GM23338 (cell line): Measurements from ENCODE around the gene LAMB1. TPM values are rescaled to one million over a fixed set of nuclear protein-coding genes. Genes with fewer than 3 reads are reported as not detected.
"Not testable (repeated sequence)": the region's sequence is repeated elsewhere in the genome, so short reads cannot be mapped to it uniquely, and the experiment has no call there.

Experiments
- ATAC-seq: fragments of 200-7000 bp; cut with Tn5 transposase; 3 replicates; pipeline ENCODE4 v1.9.1; 2020
- DNase-seq: peaks from one replicate; pipeline ENCODE4 v3.0.0-alpha.2; 2015; ENCODE audit warnings: low spot score
- H2AFZ ChIP-seq: fragments of 200-600 bp; sonication (generic); 2 replicates; pipeline ENCODE4 v1.8.0; 2016; ENCODE audit warnings: antibody characterized with exemption, mild to moderate bottlenecking, moderate library complexity
- H3F3A ChIP-seq: fragments of 200-600 bp; sonication (generic); replicated peaks from 2 replicates; pipeline ENCODE4 v1.8.0; 2017; ENCODE audit warnings: antibody characterized with exemption, mixed run types, low read depth
- H3K27ac ChIP-seq: fragments of 200-600 bp; sonication (generic); 2 replicates; pipeline ENCODE4 v1.6.1; 2016; ENCODE audit warnings: low read depth
- H3K27me3 ChIP-seq: fragments of 200-600 bp; sonication (generic); 2 replicates; pipeline ENCODE4 v1.8.0; 2016; ENCODE audit warnings: mild to moderate bottlenecking, mixed run types, moderate library complexity; ENCODE audit not compliant: insufficient read depth
- H3K36me3 ChIP-seq: fragments of 200-600 bp; sonication (generic); 2 replicates; pipeline ENCODE4 v1.8.0; 2016; ENCODE audit warnings: mild to moderate bottlenecking; ENCODE audit not compliant: insufficient read depth
- H3K4me1 ChIP-seq: fragments of 200-600 bp; sonication (generic); 2 replicates; pipeline ENCODE4 v1.8.0; 2016; ENCODE audit warnings: mild to moderate bottlenecking, moderate library complexity; ENCODE audit not compliant: insufficient read depth
- H3K4me2 ChIP-seq: fragments of 200-600 bp; sonication (generic); 2 replicates; pipeline ENCODE4 v1.7.1; 2017; ENCODE audit warnings: mixed run types
- H3K4me3 ChIP-seq: fragments of 200-600 bp; sonication (generic); 2 replicates; pipeline ENCODE4 v1.6.1; 2016; ENCODE audit warnings: mixed run types
- H3K79me2 ChIP-seq: fragments of 200-600 bp; sonication (generic); replicated peaks from 2 replicates; pipeline ENCODE4 v1.8.0; 2017; ENCODE audit warnings: mild to moderate bottlenecking; ENCODE audit not compliant: insufficient read depth
- H3K9me2 ChIP-seq: fragments of 200-600 bp; sonication (generic); 2 replicates; pipeline ENCODE4 v1.8.0; 2017; ENCODE audit not compliant: insufficient read depth
- H4K20me1 ChIP-seq: fragments of 200-600 bp; sonication (generic); replicated peaks from 2 replicates; pipeline ENCODE4 v1.8.0; 2017; ENCODE audit warnings: mild to moderate bottlenecking; ENCODE audit not compliant: insufficient read depth
- H3K27ac Mint-ChIP-seq: 2 replicates; pipeline ENCODE4 v1.8.0; 2020; ENCODE audit warnings: inconsistent platforms, mild to moderate bottlenecking, moderate library complexity, mixed read lengths
- H3K27me3 Mint-ChIP-seq: 3 replicates; pipeline ENCODE4 v1.8.0; 2022; ENCODE audit warnings: low read depth, mild to moderate bottlenecking, moderate library complexity, mixed read lengths, inconsistent platforms; ENCODE audit not compliant: insufficient read depth, poor library complexity
- H3K36me3 Mint-ChIP-seq: 3 replicates; pipeline ENCODE4 v1.8.0; 2021; ENCODE audit warnings: low read depth, mild to moderate bottlenecking, inconsistent platforms, moderate library complexity, mixed read lengths
- H3K4me1 Mint-ChIP-seq: 3 replicates; pipeline ENCODE4 v1.8.0; 2020; ENCODE audit warnings: mild to moderate bottlenecking, inconsistent platforms, mixed read lengths
- H3K4me3 Mint-ChIP-seq: 3 replicates; pipeline ENCODE4 v1.8.0; 2021; ENCODE audit warnings: moderate library complexity, mild to moderate bottlenecking, inconsistent platforms, mixed read lengths
- H3K9me3 Mint-ChIP-seq: 3 replicates; pipeline ENCODE4 v1.8.0; 2020; ENCODE audit warnings: moderate library complexity, mild to moderate bottlenecking, inconsistent platforms, mixed read lengths
- CREB1 ChIP-seq: fragments of 250-450 bp; sonication (Bioruptor Pico); IDR thresholded peaks from 2 replicates; pipeline ENCODE4 v1.5.0; 2020; ENCODE audit warnings: low read depth, mild to moderate bottlenecking, moderate library complexity
- CTCF ChIP-seq, 2 experiments: fragments of 200-600 bp in 1 of 2; sonication (generic) in 1 of 2; conservative IDR thresholded peaks; 2 replicates each; pipeline versions ENCODE4 v1.5.1 to v1.6.1; 2016 to 2017; ENCODE audit warnings: antibody characterized with exemption in 2 of 2, low read depth in 2 of 2, mild to moderate bottlenecking in 2 of 2, moderate library complexity in 1 of 2
- EZH2 ChIP-seq: fragments of 200-600 bp; sonication (generic); IDR thresholded peaks from one replicate; pipeline ENCODE4 v1.8.0; 2017; ENCODE audit warnings: antibody characterized with exemption, mild to moderate bottlenecking, low read depth; ENCODE audit not compliant: unreplicated experiment
- EZH2phosphoT487 ChIP-seq: fragments of 200-600 bp; sonication (generic); IDR thresholded peaks from one replicate; pipeline ENCODE4 v1.8.1; 2018; ENCODE audit warnings: antibody characterized with exemption; ENCODE audit not compliant: unreplicated experiment
- JUNB ChIP-seq: IDR thresholded peaks from one replicate; pipeline ENCODE4 v1.6.1; 2016; ENCODE audit warnings: antibody characterized with exemption; ENCODE audit not compliant: unreplicated experiment
- POLR2AphosphoS5 ChIP-seq: IDR thresholded peaks from 2 replicates; pipeline ENCODE4 v1.6.1; 2016; ENCODE audit warnings: antibody characterized with exemption, low read depth
- STAT1 ChIP-seq: IDR thresholded peaks from one replicate; pipeline ENCODE4 v1.6.1; 2016; ENCODE audit warnings: antibody characterized with exemption; ENCODE audit not compliant: unreplicated experiment
- ZNF114 ChIP-seq: fragments of 250-450 bp; sonication (Bioruptor Pico); IDR thresholded peaks from 2 replicates; pipeline ENCODE4 v1.5.0; 2020; ENCODE audit warnings: mild to moderate bottlenecking, moderate library complexity
- ZNF331 ChIP-seq: fragments of 250-450 bp; sonication (Bioruptor Pico); IDR thresholded peaks from 2 replicates; pipeline ENCODE4 v1.5.0; 2020; ENCODE audit warnings: low read depth, mild to moderate bottlenecking, moderate library complexity
- polyA plus RNA-seq: library from polyadenylated mRNA; unstranded; fragments of >200 nt; fragmentation: Nextera tagmentation; extraction: Ambion mirVana; gene quantifications from 2 replicates; pipeline ENCODE4 v1.2.1, GENCODE V29; 2016
- total RNA-seq: library from RNA; depleted of rRNA; stranded (reverse); fragments of >200 nt; shearing (Covaris generic); gene quantifications from 2 replicates; pipeline ENCODE4 v1.2.3, GENCODE V29; 2014
- TF ChIP-seq, protein P1 (sequence below): IDR thresholded peaks from one replicate; pipeline ENCODE4 v1.6.1; 2018; ENCODE audit warnings: antibody characterized with exemption; ENCODE audit not compliant: unreplicated experiment

LAMB1 gene
- total and polyA plus RNA-seq, 2 experiments from 2014 or later = 53.5 to 57.8 TPM

DNA sequence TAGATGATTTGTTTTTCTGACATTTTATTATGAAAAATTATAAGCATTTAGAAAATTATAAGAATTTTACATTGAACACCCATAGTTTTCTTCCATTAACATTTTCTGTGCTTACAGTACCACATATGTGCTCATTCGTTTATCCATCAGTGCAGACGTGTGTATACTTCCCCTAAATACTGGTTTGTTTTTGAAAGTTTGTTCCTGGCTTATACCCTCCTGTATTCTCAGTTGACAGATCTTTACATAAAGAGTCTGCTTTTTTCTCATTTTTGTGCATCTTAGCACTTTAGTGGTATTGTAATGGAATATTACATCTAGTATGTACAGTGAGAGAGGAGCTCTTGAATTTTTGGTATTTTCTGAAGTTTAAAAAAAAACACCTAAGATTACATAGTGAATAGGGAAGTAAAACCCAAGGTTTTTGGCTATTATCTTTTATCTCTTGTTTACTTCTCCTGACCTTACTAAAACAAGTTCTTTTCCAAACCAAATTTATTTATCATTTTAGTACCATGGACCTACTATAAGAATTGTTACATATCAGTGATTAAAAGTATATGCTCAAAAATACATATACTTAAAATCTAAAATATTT, 103.9 kb downstream of the LAMB1 start (continued):
- TF ChIP-seq CTCF (conservative IDR thresholded peaks at IDR 0.05; ENCODE audit: low read depth in 2 of 2) = no peak
- no peak for TF ChIP-seq STAT1
- TF ChIP-seq JUNB = no peak
- TF ChIP-seq POLR2AphosphoS5 = no peak
- no peak for TF ChIP-seq EZH2phosphoT487

GRCh38 chr7:107892367-107892741, 110.6 kb downstream of the LAMB1 start:
- H3K27me3 Mint-ChIP-seq, H3F3A ChIP-seq, H3K9me3 Mint-ChIP-seq, H4K20me1 ChIP-seq, H3K27ac Mint-ChIP-seq, H3K27me3 ChIP-seq, ATAC-seq, DNase-seq, H3K4me1 Mint-ChIP-seq, H2AFZ ChIP-seq, H3K9me2 ChIP-seq, H3K36me3 ChIP-seq, H3K4me1 ChIP-seq, H3K27ac ChIP-seq: not testable (repeated sequence)
- Mint-ChIP-seq H3K4me3 (peak overlapping the region; percentile 99), H3K36me3 (peaks cover 17% of the 10 kb centered on the region)
- peaks cover 61% of the 10 kb centered on the region for H3K79me2 ChIP-seq
- H3K4me2 ChIP-seq = peak overlapping the region; percentile 85
- peak overlapping the region; percentile 80 for H3K4me3 ChIP-seq

DNA sequence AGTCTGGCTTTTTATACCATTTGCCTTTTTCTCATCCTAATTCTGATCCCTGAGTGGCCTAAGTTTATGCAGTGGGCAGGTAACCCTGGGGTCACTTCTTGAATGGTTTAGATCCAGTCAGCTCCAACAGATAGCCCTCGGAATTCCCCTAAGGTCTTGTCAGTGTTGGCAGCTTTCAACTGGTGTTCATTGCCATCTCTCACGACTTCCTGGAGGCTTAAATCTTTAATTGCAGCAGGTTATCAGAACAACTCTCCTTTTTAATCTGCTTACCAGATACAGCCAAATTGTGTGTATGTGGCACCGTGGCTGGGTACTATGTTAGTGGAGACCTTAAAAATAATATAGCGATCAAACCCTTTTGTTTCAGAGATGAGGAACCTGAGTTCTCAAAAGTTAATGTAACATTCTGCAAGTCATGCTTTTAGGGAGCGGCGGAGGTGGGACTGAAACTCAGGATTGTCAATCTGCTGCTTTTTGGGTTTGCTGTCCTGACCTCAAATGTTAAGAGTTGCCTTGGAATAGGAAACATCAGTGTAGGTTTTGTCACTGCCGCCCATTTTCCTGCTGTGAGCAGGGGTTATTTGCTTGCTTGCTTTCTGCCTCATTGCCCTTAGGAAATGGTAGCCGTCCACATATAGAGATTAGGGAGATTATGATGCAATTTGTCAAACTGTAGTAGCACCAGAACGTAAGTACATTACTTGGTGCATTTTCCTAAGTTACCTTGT, 111.2 kb downstream of the LAMB1 start:
- no peaks in the 10 kb centered on the region for H3K9me2 ChIP-seq
- Mint-ChIP-seq H3K4me1 (peaks cover 10% of the 10 kb centered on the region), H3K27ac (peak overlapping the region; percentile 88; the same call in 1 of the 2 replicates), H3K9me3 (peaks cover 5% of the 10 kb centered on the region; the same call in 1 of the 3 replicates), H3K27me3 (peaks cover 4% of the 10 kb centered on the region), H3K36me3 (peaks cover 12% of the 10 kb centered on the region), H3K4me3 (peak overlapping the region; percentile 99)
- H3K4me1 ChIP-seq = peaks cover 8% of the 10 kb centered on the region; the same call in 1 of the 2 replicates
- peak overlapping the region; percentile 76 for H3K27ac ChIP-seq
- H4K20me1 ChIP-seq = peaks cover 3% of the 10 kb centered on the region; the same call in 1 of the 2 replicates
- no peak for ATAC-seq
- no peaks in the 10 kb centered on the region for H3F3A ChIP-seq
- peak overlapping the region; percentile 80 for H3K4me3 ChIP-seq
- H3K79me2 ChIP-seq = peaks cover 55% of the 10 kb centered on the region
- no peaks in the 10 kb centered on the region for H3K27me3 ChIP-seq
- H3K4me2 ChIP-seq = peak overlapping the region; percentile 85
- no peaks in the 10 kb centered on the region; the same call in 1 of the 2 replicates for H3K36me3 ChIP-seq
- DNase-seq = no peak
- H2AFZ ChIP-seq = no peak overlapping the region
- TF ChIP-seq ZNF331 (no peak), STAT1 (no peak), EZH2 (no peak), CREB1 (no peak), ZNF114 (CRISPR knock-in tag) (no peak)
- TF ChIP-seq, protein P1, sequence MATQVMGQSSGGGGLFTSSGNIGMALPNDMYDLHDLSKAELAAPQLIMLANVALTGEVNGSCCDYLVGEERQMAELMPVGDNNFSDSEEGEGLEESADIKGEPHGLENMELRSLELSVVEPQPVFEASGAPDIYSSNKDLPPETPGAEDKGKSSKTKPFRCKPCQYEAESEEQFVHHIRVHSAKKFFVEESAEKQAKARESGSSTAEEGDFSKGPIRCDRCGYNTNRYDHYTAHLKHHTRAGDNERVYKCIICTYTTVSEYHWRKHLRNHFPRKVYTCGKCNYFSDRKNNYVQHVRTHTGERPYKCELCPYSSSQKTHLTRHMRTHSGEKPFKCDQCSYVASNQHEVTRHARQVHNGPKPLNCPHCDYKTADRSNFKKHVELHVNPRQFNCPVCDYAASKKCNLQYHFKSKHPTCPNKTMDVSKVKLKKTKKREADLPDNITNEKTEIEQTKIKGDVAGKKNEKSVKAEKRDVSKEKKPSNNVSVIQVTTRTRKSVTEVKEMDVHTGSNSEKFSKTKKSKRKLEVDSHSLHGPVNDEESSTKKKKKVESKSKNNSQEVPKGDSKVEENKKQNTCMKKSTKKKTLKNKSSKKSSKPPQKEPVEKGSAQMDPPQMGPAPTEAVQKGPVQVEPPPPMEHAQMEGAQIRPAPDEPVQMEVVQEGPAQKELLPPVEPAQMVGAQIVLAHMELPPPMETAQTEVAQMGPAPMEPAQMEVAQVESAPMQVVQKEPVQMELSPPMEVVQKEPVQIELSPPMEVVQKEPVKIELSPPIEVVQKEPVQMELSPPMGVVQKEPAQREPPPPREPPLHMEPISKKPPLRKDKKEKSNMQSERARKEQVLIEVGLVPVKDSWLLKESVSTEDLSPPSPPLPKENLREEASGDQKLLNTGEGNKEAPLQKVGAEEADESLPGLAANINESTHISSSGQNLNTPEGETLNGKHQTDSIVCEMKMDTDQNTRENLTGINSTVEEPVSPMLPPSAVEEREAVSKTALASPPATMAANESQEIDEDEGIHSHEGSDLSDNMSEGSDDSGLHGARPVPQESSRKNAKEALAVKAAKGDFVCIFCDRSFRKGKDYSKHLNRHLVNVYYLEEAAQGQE = no peak
